Astrocyte (in vitro differentiated cells and primary cell): ENCODE data around the gene P2RY13. TPM values are rescaled to one million over a fixed set of nuclear protein-coding genes. Genes with fewer than 3 reads are reported as not detected.

Source experiments
- DNase-seq: peaks from one replicate; pipeline ENCODE4 v3.0.0-alpha.2; 2010; ENCODE audit warnings: low read depth
- FAIRE-seq: peaks from 2 replicates; lab custom pipeline; 2011; peaks lifted over from hg19 to GRCh38; lab: Jason Lieb, UNC
- H2AFZ ChIP-seq: 2 replicates; pipeline ENCODE4 v1.6.0; 2012; ENCODE audit warnings: low read depth, low read length, inconsistent platforms
- H3K27ac ChIP-seq: 2 replicates; pipeline ENCODE4 v1.5.1; 2011; ENCODE audit warnings: low read depth, low read length, inconsistent platforms
- H3K27me3 ChIP-seq: 2 replicates; pipeline ENCODE4 v1.6.0; 2011; ENCODE audit warnings: low read length, inconsistent platforms; ENCODE audit not compliant: insufficient read depth
- H3K36me3 ChIP-seq: 2 replicates; pipeline ENCODE4 v1.5.1; 2011; ENCODE audit warnings: low read length, inconsistent platforms; ENCODE audit not compliant: insufficient read depth
- H3K4me1 ChIP-seq: 2 replicates; pipeline ENCODE4 v1.5.1; 2011; ENCODE audit warnings: low read length, inconsistent platforms; ENCODE audit not compliant: insufficient read depth
- H3K4me2 ChIP-seq: 2 replicates; pipeline ENCODE4 v1.6.0; 2012; ENCODE audit warnings: low read length, inconsistent platforms
- H3K4me3 ChIP-seq: 2 replicates; pipeline ENCODE4 v1.5.1; 2011; ENCODE audit warnings: low read depth, mild to moderate bottlenecking, low read length, inconsistent platforms; ENCODE audit not compliant: insufficient read depth
- H3K79me2 ChIP-seq: 2 replicates; pipeline ENCODE4 v1.6.0; 2012; ENCODE audit warnings: mild to moderate bottlenecking, low read length, inconsistent platforms; ENCODE audit not compliant: insufficient read depth
- H3K9ac ChIP-seq: 2 replicates; pipeline ENCODE4 v1.6.0; 2012; ENCODE audit warnings: mild to moderate bottlenecking, low read length, inconsistent platforms
- H3K9me3 ChIP-seq: 2 replicates; pipeline ENCODE4 v1.5.1; 2012; ENCODE audit warnings: low read depth, mild to moderate bottlenecking, low read length, inconsistent platforms; ENCODE audit not compliant: insufficient read depth
- H4K20me1 ChIP-seq: 2 replicates; pipeline ENCODE4 v1.6.0; 2012; ENCODE audit warnings: low read length, inconsistent platforms; ENCODE audit not compliant: insufficient read depth
- H3K27ac Mint-ChIP-seq: one replicate; pipeline ENCODE4 v1.8.0; 2021; ENCODE audit warnings: mild to moderate bottlenecking, mixed read lengths; ENCODE audit not compliant: unreplicated experiment
- H3K27me3 Mint-ChIP-seq: one replicate; pipeline ENCODE4 v1.8.0; 2021; ENCODE audit warnings: low read depth, mixed read lengths; ENCODE audit not compliant: unreplicated experiment
- H3K36me3 Mint-ChIP-seq: one replicate; pipeline ENCODE4 v1.8.0; 2021; ENCODE audit warnings: low read depth, mixed read lengths; ENCODE audit not compliant: unreplicated experiment
- H3K4me1 Mint-ChIP-seq: one replicate; pipeline ENCODE4 v1.8.0; 2021; ENCODE audit warnings: low read depth, mixed read lengths; ENCODE audit not compliant: unreplicated experiment
- H3K4me3 Mint-ChIP-seq: one replicate; pipeline ENCODE4 v1.8.0; 2021; ENCODE audit warnings: mild to moderate bottlenecking, moderate library complexity, mixed read lengths; ENCODE audit not compliant: unreplicated experiment
- H3K9me3 Mint-ChIP-seq: one replicate; pipeline ENCODE4 v1.8.0; 2021; ENCODE audit warnings: mild to moderate bottlenecking, mixed read lengths; ENCODE audit not compliant: unreplicated experiment
- EZH2 ChIP-seq: IDR thresholded peaks from 2 replicates; pipeline ENCODE4 v1.6.1; 2012; ENCODE audit warnings: mild to moderate bottlenecking, low read length, inconsistent platforms; ENCODE audit not compliant: insufficient read depth
- total RNA-seq: library from RNA; stranded (reverse); gene quantifications from 2 replicates; pipeline ENCODE4 v1.2.1, GENCODE V29; 2021
- TF ChIP-seq, protein P1 (sequence below): IDR thresholded peaks from 2 replicates; pipeline ENCODE4 v1.5.1; 2011; ENCODE audit warnings: low read depth, mild to moderate bottlenecking, inconsistent platforms, low read length, moderate library complexity; ENCODE audit not compliant: insufficient read depth

Gene P2RY13
- total RNA-seq, 1 donor from 2014 or later: not detected

DNA sequence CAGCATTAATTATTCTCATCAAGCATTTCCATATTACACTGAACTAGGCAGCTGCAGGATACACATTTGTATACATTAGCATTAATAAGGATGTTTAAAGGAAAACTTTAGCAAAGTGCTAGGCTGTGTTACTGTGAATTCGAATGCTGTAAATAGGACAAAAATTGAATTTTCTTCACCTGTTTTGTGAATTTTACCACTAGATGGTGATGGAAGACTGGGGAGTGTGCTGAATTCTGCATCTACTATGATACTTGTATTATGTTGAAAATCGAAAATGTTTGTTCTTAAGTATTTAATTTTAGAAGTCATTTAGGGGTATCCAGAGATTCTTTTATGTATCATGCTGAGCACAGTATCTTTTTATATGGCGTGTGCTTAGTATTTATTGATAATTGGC, 38.7 kb downstream of the P2RY13 start:
- H3K36me3 ChIP-seq: no peaks in the 10 kb centered on the region
- Mint-ChIP-seq H3K27me3 (no peaks in the 10 kb centered on the region), H3K4me3 (no peak overlapping the region), H3K4me1 (peaks cover 5% of the 10 kb centered on the region), H3K36me3 (no peaks in the 10 kb centered on the region), H3K27ac (no peak overlapping the region), H3K9me3 (no peaks in the 10 kb centered on the region)
- no peaks in the 10 kb centered on the region for H4K20me1 ChIP-seq
- H3K4me1 ChIP-seq: no peaks in the 10 kb centered on the region
- no peak overlapping the region for H3K27ac ChIP-seq
- no peak overlapping the region for H2AFZ ChIP-seq
- H3K9me3 ChIP-seq: no peaks in the 10 kb centered on the region
- H3K4me2 ChIP-seq: no peak overlapping the region
- no peak overlapping the region for H3K9ac ChIP-seq
- FAIRE-seq (peak; percentile 41), DNase-seq (no peak)
- H3K27me3 ChIP-seq: no peaks in the 10 kb centered on the region
- H3K4me3 ChIP-seq: no peak overlapping the region
- TF ChIP-seq EZH2: no peak
- TF ChIP-seq, protein P1, sequence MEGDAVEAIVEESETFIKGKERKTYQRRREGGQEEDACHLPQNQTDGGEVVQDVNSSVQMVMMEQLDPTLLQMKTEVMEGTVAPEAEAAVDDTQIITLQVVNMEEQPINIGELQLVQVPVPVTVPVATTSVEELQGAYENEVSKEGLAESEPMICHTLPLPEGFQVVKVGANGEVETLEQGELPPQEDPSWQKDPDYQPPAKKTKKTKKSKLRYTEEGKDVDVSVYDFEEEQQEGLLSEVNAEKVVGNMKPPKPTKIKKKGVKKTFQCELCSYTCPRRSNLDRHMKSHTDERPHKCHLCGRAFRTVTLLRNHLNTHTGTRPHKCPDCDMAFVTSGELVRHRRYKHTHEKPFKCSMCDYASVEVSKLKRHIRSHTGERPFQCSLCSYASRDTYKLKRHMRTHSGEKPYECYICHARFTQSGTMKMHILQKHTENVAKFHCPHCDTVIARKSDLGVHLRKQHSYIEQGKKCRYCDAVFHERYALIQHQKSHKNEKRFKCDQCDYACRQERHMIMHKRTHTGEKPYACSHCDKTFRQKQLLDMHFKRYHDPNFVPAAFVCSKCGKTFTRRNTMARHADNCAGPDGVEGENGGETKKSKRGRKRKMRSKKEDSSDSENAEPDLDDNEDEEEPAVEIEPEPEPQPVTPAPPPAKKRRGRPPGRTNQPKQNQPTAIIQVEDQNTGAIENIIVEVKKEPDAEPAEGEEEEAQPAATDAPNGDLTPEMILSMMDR: peak; percentile 49
- H3K79me2 ChIP-seq: no peaks in the 10 kb centered on the region

DNA sequence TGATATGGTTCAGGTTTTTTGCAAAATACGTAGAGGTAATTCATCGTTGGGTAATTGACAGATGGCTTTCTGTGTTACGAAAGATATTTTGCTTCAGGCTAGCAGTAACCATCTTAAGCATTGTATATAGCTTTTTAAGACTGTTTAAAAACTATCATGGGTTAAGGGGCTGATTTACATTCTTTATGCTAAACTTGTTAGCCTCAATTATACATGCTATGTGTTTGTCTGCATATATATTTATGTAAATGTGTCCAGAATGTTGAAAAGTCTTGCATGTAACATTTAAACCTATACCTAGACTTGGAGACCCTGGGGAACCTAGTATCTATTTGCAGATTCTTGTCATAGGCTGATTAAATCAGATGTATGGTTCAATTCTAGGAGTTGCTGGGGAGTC, 39.9 kb downstream of the P2RY13 start:
- no peaks in the 10 kb centered on the region for H3K27me3 Mint-ChIP-seq
- H3K9me3 Mint-ChIP-seq: no peaks in the 10 kb centered on the region
- H3K4me3 Mint-ChIP-seq: no peak overlapping the region
- Histone ChIP-seq H3K9me3 (no peaks in the 10 kb centered on the region), H3K9ac (no peak overlapping the region), H3K27ac (no peak overlapping the region), H2AFZ (no peak overlapping the region), H3K27me3 (no peaks in the 10 kb centered on the region), H3K79me2 (no peaks in the 10 kb centered on the region), H4K20me1 (no peaks in the 10 kb centered on the region), H3K4me2 (no peak overlapping the region), H3K4me1 (peaks cover under 1% of the 10 kb centered on the region), H3K36me3 (no peaks in the 10 kb centered on the region), H3K4me3 (no peak overlapping the region)
- peaks cover 5% of the 10 kb centered on the region for H3K4me1 Mint-ChIP-seq
- TF ChIP-seq, protein P1: no peak
- no peak for TF ChIP-seq EZH2
- H3K27ac Mint-ChIP-seq: no peak overlapping the region
- H3K36me3 Mint-ChIP-seq: no peaks in the 10 kb centered on the region
- FAIRE-seq: no peak
- no peak for DNase-seq

- no peak for DNase-seq
- no peak overlapping the region for H3K9ac ChIP-seq
- no peaks in the 10 kb centered on the region for H3K9me3 ChIP-seq
- H3K4me1 Mint-ChIP-seq: peaks cover 11% of the 10 kb centered on the region
- H3K27me3 ChIP-seq: no peaks in the 10 kb centered on the region
- H3K36me3 ChIP-seq: no peaks in the 10 kb centered on the region
- H3K9me3 Mint-ChIP-seq: no peaks in the 10 kb centered on the region
- TF ChIP-seq, protein P1: no peak
- TF ChIP-seq EZH2: no peak
- H3K4me2 ChIP-seq: no peak overlapping the region
- no peak overlapping the region for H3K4me3 Mint-ChIP-seq
- no peak overlapping the region for H3K4me3 ChIP-seq
- no peaks in the 10 kb centered on the region for H3K27me3 Mint-ChIP-seq
- H2AFZ ChIP-seq: no peak overlapping the region
- no peak overlapping the region for H3K27ac ChIP-seq
- H4K20me1 ChIP-seq: no peaks in the 10 kb centered on the region
- FAIRE-seq: no peak
- no peaks in the 10 kb centered on the region for H3K79me2 ChIP-seq
- peaks cover 12% of the 10 kb centered on the region for H3K4me1 ChIP-seq
- no peaks in the 10 kb centered on the region for H3K36me3 Mint-ChIP-seq
- no peak overlapping the region for H3K27ac Mint-ChIP-seq
These were observed 43.4 kb downstream of the P2RY13 start for GRCh38 chr3:151285940-151286339.
